Hematopoietic multipotent progenitor cell treated with erythropoietin and hydrocortisone succinate and interleukin-3 and kit ligand, for 15 days (in vitro differentiated cells): ENCODE data around the gene JAGN1.
"Not testable (repeated sequence)": the region's sequence is repeated elsewhere in the genome, so short reads cannot be mapped to it uniquely, and the experiment has no call there.

Experiments
- DNase-seq: peaks from one replicate; pipeline ENCODE4 v3.0.0-alpha.2; 2015; ENCODE audit warnings: low spot score

Gene JAGN1

GRCh38 chr3:9867106-9867505, 23.3 kb upstream of the JAGN1 start:
- DNase-seq: no peak

GRCh38 chr3:9869955-9870354, 20.5 kb upstream of the JAGN1 start:
- DNase-seq: no peak

- peak; percentile 14 for DNase-seq
Observed at GRCh38 chr3:9870978-9871377, 19.4 kb upstream of the JAGN1 start.

GRCh38 chr3:9872067-9872466, 18.3 kb upstream of the JAGN1 start:
- not testable (repeated sequence) for DNase-seq

GRCh38 chr3:9875448-9875847, 15.0 kb upstream of the JAGN1 start:
- no peak for DNase-seq

- not testable (repeated sequence) for DNase-seq
Observed at GRCh38 chr3:9876255-9876654, 14.2 kb upstream of the JAGN1 start.

GRCh38 chr3:9876991-9877390, 13.4 kb upstream of the JAGN1 start:
- no peak for DNase-seq

GRCh38 chr3:9878700-9879099, 11.7 kb upstream of the JAGN1 start:
- DNase-seq: no peak

GRCh38 chr3:9879830-9880549, 10.4 kb upstream of the JAGN1 start, which contains the start of gene CIDEC:
Gene CIDEC, minus strand, starts transcription at chr3:9880253. Its CDS starts 1,767 bp downstream, at chr3:9878486.
- no peak for DNase-seq

GRCh38 chr3:9881441-9881840, 9.0 kb upstream of the JAGN1 start:
- DNase-seq: no peak

- DNase-seq: no peak
Observed at GRCh38 chr3:9883706-9884554, 6.5 kb upstream of the JAGN1 start.

GRCh38 chr3:9884555-9885165, 5.8 kb upstream of the JAGN1 start:
- peak; percentile 12 for DNase-seq

- DNase-seq: no peak
Observed at GRCh38 chr3:9886328-9886727, 4.1 kb upstream of the JAGN1 start.

- DNase-seq: no peak
Observed at GRCh38 chr3:9887480-9887879, 2.9 kb upstream of the JAGN1 start.

GRCh38 chr3:9888540-9888939, 1.9 kb upstream of the JAGN1 start:
- DNase-seq: no peak

- no peak for DNase-seq
Observed at GRCh38 chr3:9889405-9889804, 1.0 kb upstream of the JAGN1 start.

GRCh38 chr3:9891072-9891622, 737 bp downstream of the JAGN1 start:
- no peak for DNase-seq

- DNase-seq: no peak
Observed at GRCh38 chr3:9893739-9894138, 3.3 kb downstream of the JAGN1 start.

GRCh38 chr3:9895715-9896114, 5.3 kb downstream of the JAGN1 start:
- not testable (repeated sequence) for DNase-seq

GRCh38 chr3:9896755-9897407, 6.5 kb downstream of the JAGN1 start:
- not testable (repeated sequence) for DNase-seq

- no peak for DNase-seq
Observed at GRCh38 chr3:9897408-9898372, 7.3 kb downstream of the JAGN1 start.
